HG03457 (cell line): ENCODE results near the gene RGL1.
A peak's percentile ranks its signal among the peaks of the same experiment; 100 is the strongest.

Experiments
- ATAC-seq: cut with Tn5 transposase; IDR thresholded peaks from one replicate; pipeline ENCODE4 v1.9.1; 2021; ENCODE audit warnings: moderate number of reproducible peaks; ENCODE audit not compliant: unreplicated experiment

RGL1 gene

GRCh38 chr1:183911285-183911684 lies 106.4 kb downstream of the RGL1 start:
- ATAC-seq = peak; percentile 64

DNA sequence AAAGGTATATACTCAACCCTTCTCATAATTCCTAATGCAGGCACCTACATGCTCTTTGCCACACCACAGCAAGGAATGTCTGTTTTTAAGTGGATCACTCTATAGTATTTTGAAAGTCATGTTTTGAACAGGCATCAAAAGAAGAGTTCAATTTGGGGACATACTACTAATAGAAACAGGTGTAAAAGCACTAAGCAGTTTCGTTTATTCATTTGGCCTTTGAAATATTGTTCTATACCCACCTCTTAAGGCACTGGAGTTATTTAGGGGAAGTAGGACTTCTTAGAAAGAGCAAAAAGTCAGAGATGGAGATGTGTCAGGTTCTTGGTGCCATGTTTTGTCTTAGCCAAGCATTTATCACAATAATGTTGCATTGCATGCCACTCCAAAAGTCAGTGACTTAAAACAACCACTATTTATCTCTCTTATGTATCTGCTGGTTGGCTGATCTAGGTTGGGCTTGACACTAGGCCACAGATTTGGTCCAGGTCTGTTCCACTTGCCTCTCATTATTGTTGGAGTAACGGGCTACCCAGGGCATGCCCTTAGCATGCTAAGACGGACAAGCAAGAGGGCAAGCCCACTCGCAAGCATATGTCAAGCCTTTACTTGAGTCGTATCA lies 107.5 kb downstream of the RGL1 start:
- peak; percentile 38 for ATAC-seq

- no peak for ATAC-seq
Measured at GRCh38 chr1:183913567-183913993, 108.7 kb downstream of the RGL1 start.

GRCh38 chr1:183914276-183914675 lies 109.4 kb downstream of the RGL1 start:
- no peak for ATAC-seq

DNA sequence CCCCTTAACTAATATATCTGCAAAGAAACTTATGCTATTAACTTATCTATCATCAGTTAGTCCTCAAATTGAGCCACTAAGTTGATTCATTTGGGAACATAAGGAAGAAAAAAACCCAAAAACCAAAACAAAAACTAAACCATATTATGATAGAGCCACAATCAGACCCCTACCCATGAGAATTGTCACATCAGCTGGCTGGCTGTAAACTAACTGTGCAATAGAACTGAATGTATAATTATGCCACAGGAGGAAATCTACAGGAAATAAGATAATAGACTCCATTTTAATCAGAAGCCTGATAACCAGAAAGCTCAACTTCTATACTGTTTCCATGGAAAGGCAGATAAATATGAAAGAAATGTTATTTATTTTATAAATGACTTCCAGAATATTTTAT lies 110.0 kb downstream of the RGL1 start:
- ATAC-seq = no peak

- ATAC-seq = no peak
Measured at GRCh38 chr1:183915625-183916510, 110.9 kb downstream of the RGL1 start.

- no peak for ATAC-seq
Measured at GRCh38 chr1:183916574-183916973, 111.7 kb downstream of the RGL1 start.

- ATAC-seq = no peak
Measured at GRCh38 chr1:183918589-183918988, 113.7 kb downstream of the RGL1 start.

GRCh38 chr1:183920651-183921050 lies 115.7 kb downstream of the RGL1 start:
- no peak for ATAC-seq

- ATAC-seq = no peak
Measured at GRCh38 chr1:183922197-183922596, 117.3 kb downstream of the RGL1 start.

DNA sequence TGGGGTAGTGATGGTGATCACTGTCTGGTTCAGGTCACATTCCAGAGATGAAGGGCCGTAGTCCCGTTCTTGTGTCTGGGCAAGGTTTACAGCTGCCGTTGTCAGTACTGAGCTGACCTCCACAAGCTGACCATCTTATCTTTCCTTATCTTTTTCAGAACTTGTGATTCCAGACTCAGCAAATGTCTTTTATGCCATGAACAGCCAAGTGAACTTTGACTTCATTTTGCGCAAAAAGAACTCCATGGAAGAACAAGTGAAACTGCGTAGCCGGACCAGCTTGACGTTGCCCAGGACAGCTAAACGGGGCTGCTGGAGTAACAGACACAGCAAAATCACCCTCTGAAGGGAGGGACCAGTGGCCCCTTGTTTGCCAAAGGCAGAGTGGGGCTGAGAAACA lies 121.0 kb downstream of the RGL1 start:
- no peak for ATAC-seq

DNA sequence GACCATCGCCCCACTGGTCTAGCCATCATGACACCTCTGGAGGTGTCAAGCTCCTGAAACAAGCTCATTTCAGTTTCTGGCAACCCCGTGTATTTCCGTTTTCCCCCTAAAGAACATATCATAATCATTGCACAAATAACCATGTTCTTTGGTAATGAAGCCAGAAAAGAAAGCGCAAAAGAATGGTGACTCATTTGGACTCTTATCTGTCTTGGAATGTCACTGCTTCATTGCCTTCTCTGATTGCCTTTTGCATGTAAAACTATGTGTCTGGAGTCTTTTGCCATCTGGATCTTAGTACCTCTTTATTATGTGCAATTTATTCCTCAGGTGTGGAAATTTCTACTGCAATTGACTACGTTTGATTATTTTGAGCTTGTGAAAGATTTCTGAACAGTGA lies 122.1 kb downstream of the RGL1 start:
- no peak for ATAC-seq

DNA sequence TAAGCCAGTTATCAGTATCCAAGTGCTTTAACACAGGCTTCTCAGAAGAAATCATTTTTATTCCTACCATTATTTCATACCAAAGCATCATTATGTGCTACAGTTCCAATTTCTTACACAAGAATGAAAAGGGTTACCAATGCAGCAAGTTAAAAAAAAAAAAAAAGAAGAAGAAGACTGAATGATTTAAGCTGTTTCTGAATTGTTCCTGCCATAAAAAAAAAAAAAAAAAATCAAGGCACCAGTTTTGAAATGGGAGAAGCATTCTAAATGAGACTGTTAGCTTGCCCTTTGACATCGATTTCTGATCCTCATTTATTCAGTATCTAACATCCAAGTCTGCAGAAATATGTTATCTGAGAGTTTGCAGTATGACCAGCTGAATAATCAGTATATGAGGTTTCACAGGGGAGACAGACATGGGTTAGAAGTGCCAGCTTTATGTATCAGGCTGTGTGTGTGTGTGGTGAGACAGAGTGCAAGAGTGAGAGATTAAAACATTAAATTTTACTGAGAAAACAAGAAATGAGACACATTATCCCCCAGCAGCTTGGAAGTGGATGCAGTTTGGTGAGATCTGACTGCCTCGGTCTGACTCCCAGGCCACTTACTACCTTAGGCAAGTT lies 126.8 kb downstream of the RGL1 start:
- no peak for ATAC-seq

GRCh38 chr1:183932412-183932811 lies 127.5 kb downstream of the RGL1 start:
- no peak for ATAC-seq

DNA sequence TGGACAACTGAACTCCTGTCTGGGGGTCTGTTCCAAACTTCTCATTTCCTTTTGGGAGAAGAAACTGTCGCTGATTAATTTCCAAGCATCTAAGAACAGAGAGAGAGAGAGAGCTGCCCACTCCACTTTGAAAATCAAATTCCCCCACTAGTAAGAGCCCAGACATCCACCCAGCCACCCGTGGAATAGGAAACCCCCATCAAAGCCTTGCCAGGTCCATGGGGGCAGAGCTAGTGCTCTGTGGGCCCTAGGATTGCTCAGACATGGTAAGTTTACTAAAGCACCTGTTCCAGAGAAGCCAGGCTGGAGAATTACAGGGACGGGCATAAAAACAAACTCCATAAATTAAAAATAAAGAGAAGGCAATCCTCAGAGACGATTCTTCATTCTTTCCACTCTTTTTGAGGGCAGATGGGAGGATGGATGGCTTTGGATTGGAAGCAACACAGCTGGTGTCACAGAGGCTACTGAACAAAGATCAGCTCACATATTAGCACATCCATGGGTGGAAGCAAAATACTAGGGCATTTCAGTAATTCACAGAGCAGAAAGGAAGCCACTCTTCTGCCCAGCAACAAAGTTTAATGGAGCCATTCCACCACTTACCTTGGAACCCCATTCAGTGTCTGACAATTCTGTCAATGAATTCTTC lies 128.7 kb downstream of the RGL1 start:
- ATAC-seq = no peak

DNA sequence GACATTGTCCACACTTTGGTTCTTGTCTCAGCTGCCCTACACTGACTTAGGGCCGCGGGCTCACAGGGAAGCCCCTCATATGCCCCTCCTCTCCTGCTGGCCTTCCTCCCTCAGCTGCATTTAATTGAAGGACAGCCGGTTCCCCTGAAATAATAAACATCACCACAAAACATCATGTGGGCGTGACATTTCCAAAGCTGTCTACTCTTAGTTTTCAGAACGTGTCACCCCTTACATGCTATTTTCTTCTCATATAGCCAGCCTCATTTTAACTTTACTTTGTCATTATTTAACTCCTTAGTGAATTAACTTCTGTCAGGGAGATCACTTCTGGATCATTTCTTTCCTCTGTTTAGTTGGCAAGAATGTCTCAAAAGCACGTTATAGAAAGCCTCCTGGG lies 129.4 kb downstream of the RGL1 start:
- ATAC-seq = no peak

- ATAC-seq = no peak
Measured at GRCh38 chr1:183936009-183936408, 131.1 kb downstream of the RGL1 start.

DNA sequence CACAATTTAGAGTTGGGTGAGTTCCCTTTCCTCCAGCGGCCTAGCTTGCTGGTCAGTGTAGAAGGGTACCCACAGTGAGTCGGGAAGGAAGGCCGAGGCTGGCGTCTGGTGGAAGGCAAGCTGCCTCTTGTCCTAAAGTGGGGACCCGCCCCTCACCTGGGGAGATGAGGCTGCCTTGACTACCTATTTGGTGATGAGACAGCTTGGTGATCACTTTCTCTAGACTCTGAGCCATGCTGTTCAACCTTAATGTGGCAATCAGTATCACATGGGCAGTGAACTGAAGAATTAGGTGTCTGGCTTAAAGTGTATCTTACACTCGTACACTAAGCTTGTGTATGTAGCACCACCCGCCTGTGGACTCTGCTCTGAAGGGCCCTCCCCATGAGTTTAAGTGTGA lies 131.9 kb downstream of the RGL1 start:
- no peak for ATAC-seq

DNA sequence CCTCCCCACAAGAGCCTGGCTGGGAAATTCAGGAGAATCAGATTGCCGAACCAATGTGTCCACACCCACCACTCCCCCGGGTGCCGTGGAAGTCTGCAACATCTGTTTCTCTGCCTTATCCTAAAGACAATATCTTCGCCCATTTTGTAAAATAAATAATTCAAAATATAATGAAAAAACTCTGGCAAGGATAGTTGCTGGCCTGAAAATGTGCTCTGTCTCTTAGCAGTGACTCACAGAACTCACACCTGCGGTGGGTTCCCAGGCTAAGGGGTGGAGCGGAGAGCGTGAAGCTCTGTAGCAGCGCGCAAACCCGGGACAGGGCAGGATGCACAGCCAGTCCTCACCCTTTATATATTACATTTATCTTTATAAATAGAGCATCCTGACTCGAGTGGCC lies 132.7 kb downstream of the RGL1 start:
- no peak for ATAC-seq

DNA sequence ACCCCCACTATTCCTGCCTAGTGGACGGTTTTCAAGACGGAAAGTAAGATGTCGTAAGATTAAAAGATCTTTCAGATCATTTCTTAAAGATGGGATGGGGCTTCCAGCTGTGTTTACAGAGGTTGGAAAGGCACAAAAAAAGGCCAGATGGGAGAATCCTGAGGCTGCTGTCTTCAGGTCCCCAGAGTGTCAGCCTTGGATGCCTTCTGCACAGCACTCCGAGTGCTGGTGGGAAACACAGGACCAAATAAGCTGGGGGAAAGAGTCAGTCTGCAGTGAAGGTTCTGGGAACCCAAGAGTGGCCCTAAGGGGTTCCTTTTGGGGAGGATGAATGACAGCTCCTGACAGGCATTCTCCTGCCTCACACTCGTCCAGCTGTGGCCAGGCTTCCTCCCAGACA lies 136.1 kb downstream of the RGL1 start:
- no peak for ATAC-seq

DNA sequence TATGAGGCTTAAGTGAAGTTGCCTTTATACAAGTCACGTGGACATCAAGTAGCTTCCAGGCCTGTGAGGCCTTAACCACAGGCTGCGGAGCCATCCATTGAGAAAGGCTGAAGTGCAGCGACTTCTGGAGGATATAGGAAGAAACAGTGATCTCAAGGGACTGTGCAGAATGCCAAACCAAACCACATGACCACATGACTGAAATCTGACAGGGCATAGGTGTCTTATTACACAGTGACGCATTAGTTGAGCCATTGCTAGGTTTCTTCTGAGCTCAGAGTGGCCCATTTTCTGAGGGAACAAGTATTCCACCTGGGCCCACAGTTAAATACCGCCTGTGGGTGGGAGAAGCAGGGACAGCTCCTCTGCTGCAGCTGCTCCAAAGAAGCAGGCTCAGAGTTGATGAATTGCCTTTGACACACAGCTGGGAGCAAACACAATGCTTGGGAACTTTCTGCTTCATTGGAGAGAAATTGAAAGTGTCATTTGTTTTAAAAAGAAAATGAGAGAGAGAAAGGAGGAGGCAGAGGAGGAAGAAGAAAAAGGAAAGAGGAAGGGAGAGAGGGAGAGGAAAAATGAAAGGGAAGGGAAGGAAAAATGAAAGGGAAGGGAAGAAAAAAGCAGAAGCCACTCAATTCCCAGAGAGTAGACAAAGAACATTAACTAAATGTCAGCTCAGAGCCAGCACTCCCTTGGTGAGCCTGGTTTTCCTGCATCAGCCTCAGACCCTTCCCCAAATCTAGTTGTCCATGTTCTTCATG lies 138.2 kb downstream of the RGL1 start:
- ATAC-seq = peak; percentile 94
